Pons (tissue), 1 donor: ENCODE measurements around the gene PRKAR2A.

Source experiments
- DNase-seq: peaks from one replicate; pipeline ENCODE4 v3.0.0-alpha.2; 2016; ENCODE audit warnings: low spot score

PRKAR2A gene

GRCh38 chr3:48847504-48848423 lies at the start of gene PRKAR2A:
Gene PRKAR2A (minus strand): TSS chr3:48847874. CDS start chr3:48847596, 278 bp downstream.
- peak; percentile 93 for DNase-seq

GRCh38 chr3:48896936-48897335 lies 49.3 kb upstream of the PRKAR2A start:
- peak; percentile 3 for DNase-seq

GRCh38 chr3:48894516-48894915 lies 46.8 kb upstream of the PRKAR2A start:
- no peak for DNase-seq

- DNase-seq = no peak
Measured at GRCh38 chr3:48891606-48892005, 43.9 kb upstream of the PRKAR2A start.

- DNase-seq = no peak
Measured at GRCh38 chr3:48885753-48886152, 38.1 kb upstream of the PRKAR2A start.

- DNase-seq = no peak
Measured at GRCh38 chr3:48881652-48882114, 34.0 kb upstream of the PRKAR2A start.

GRCh38 chr3:48881006-48881405 lies 33.3 kb upstream of the PRKAR2A start:
- DNase-seq = no peak

- no peak for DNase-seq
Measured at GRCh38 chr3:48879994-48880377, 32.3 kb upstream of the PRKAR2A start.

- no peak for DNase-seq
Measured at GRCh38 chr3:48879307-48879993, 31.8 kb upstream of the PRKAR2A start.

GRCh38 chr3:48877671-48878070 lies 30.0 kb upstream of the PRKAR2A start:
- no peak for DNase-seq

- DNase-seq = no peak
Measured at GRCh38 chr3:48863122-48863521, 15.4 kb upstream of the PRKAR2A start.

GRCh38 chr3:48859206-48859605 lies 11.5 kb upstream of the PRKAR2A start:
- peak; percentile 32 for DNase-seq

GRCh38 chr3:48858709-48859108 lies 11.0 kb upstream of the PRKAR2A start:
- no peak for DNase-seq

GRCh38 chr3:48857641-48858040 lies 10.0 kb upstream of the PRKAR2A start:
- DNase-seq = no peak

GRCh38 chr3:48856469-48856868 lies 8.8 kb upstream of the PRKAR2A start:
- DNase-seq = no peak

GRCh38 chr3:48855681-48856447 lies 8.2 kb upstream of the PRKAR2A start:
- no peak for DNase-seq

- no peak for DNase-seq
Measured at GRCh38 chr3:48852151-48852550, 4.5 kb upstream of the PRKAR2A start.

- DNase-seq = peak; percentile 80
Measured at GRCh38 chr3:48851407-48851806, 3.7 kb upstream of the PRKAR2A start.

- no peak for DNase-seq
Measured at GRCh38 chr3:48848816-48849515, 1.3 kb upstream of the PRKAR2A start.

- peak; percentile 32 for DNase-seq
Measured at GRCh38 chr3:48847053-48847503, 596 bp downstream of the PRKAR2A start.

- DNase-seq = no peak
Measured at GRCh38 chr3:48845170-48845569, 2.5 kb downstream of the PRKAR2A start.

GRCh38 chr3:48837163-48837562 lies 10.5 kb downstream of the PRKAR2A start:
- no peak for DNase-seq
